Measurements from ENCODE around the gene MYO5A. TPM values are rescaled to one million over a fixed set of nuclear protein-coding genes. Genes with fewer than 3 reads are reported as not detected.
"Not testable (repeated sequence)": the region's sequence is repeated elsewhere in the genome, so short reads cannot be mapped to it uniquely, and the experiment has no call there.

MYO5A gene
- total RNA-seq, 1 donor from 2014 or later = 41.1 TPM

DNA sequence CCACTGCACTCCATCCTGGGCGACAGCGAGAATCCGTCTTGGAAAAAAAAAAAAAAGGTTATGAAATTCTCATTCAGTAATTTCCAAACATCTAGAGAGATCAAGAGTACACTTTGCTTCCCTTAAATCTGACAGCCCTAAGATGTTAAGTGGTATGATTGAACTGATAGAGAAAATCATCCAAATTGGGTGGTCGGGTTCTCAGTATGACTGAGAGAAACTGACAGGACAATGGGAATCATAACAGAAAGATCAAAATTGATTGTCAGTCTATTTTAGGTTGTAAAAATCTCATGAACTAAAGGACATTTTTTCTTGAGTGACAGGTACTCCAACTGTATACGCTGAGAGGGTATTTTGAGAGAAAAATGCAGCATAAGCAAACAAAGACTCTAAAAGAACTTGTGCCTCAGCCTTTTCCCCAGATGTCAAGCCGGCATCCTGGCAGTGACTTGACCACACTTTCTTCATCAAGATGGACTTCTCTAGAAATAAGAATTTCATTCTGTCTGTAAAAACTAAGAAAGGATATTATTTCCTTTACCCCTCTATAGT lies 65.8 kb downstream of the MYO5A start:
- TF ChIP-seq, protein P1, sequence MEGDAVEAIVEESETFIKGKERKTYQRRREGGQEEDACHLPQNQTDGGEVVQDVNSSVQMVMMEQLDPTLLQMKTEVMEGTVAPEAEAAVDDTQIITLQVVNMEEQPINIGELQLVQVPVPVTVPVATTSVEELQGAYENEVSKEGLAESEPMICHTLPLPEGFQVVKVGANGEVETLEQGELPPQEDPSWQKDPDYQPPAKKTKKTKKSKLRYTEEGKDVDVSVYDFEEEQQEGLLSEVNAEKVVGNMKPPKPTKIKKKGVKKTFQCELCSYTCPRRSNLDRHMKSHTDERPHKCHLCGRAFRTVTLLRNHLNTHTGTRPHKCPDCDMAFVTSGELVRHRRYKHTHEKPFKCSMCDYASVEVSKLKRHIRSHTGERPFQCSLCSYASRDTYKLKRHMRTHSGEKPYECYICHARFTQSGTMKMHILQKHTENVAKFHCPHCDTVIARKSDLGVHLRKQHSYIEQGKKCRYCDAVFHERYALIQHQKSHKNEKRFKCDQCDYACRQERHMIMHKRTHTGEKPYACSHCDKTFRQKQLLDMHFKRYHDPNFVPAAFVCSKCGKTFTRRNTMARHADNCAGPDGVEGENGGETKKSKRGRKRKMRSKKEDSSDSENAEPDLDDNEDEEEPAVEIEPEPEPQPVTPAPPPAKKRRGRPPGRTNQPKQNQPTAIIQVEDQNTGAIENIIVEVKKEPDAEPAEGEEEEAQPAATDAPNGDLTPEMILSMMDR (IDR thresholded peaks at IDR 0.05) = no peak
- Mint-ChIP-seq H3K36me3 (ENCODE audit: unreplicated experiment) (peaks cover 7% of the 10 kb centered on the region), H3K27ac (ENCODE audit: unreplicated experiment) (no peak overlapping the region), H3K27me3 (ENCODE audit: unreplicated experiment) (no peaks in the 10 kb centered on the region), H3K9me3 (ENCODE audit: unreplicated experiment) (peaks cover 11% of the 10 kb centered on the region), H3K4me1 (ENCODE audit: unreplicated experiment) (peaks cover 12% of the 10 kb centered on the region), H3K4me3 (ENCODE audit: unreplicated experiment) (no peak overlapping the region)
- DNase-seq (ENCODE audit: extremely low spot score, unreplicated experiment) = no peak

- peaks cover 21% of the 10 kb centered on the region for H3K9me3 Mint-ChIP-seq (ENCODE audit: unreplicated experiment)
- H3K27me3 Mint-ChIP-seq (ENCODE audit: unreplicated experiment); H3K27ac Mint-ChIP-seq (ENCODE audit: unreplicated experiment); H3K4me3 Mint-ChIP-seq (ENCODE audit: unreplicated experiment); DNase-seq (ENCODE audit: extremely low spot score, unreplicated experiment): not testable (repeated sequence)
- peaks cover 25% of the 10 kb centered on the region for H3K4me1 Mint-ChIP-seq (ENCODE audit: unreplicated experiment)
- peaks cover 17% of the 10 kb centered on the region for H3K36me3 Mint-ChIP-seq (ENCODE audit: unreplicated experiment)
Observed at GRCh38 chr15:52459701-52460100, 69.0 kb downstream of the MYO5A start.

DNA sequence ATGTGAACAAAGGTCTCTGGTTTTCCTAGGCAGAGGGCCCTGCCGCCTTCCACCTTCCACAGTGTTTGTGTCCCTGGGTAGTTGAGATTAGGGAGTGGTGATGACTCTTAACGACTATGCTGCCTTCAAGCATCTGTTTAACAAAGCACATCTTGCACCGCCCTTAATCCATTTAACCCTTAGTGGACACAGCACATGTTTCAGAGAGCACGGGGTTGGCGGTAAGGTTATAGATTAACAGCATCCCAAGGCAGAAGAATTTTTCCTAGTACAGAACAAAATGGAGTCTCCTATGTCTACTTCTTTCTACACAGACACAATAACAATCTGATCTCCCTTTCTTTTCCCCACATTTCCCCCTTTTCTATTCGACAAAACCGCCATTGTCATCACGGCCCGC lies 69.4 kb downstream of the MYO5A start:
- not testable (repeated sequence) for H3K27ac Mint-ChIP-seq (ENCODE audit: unreplicated experiment)

DNA sequence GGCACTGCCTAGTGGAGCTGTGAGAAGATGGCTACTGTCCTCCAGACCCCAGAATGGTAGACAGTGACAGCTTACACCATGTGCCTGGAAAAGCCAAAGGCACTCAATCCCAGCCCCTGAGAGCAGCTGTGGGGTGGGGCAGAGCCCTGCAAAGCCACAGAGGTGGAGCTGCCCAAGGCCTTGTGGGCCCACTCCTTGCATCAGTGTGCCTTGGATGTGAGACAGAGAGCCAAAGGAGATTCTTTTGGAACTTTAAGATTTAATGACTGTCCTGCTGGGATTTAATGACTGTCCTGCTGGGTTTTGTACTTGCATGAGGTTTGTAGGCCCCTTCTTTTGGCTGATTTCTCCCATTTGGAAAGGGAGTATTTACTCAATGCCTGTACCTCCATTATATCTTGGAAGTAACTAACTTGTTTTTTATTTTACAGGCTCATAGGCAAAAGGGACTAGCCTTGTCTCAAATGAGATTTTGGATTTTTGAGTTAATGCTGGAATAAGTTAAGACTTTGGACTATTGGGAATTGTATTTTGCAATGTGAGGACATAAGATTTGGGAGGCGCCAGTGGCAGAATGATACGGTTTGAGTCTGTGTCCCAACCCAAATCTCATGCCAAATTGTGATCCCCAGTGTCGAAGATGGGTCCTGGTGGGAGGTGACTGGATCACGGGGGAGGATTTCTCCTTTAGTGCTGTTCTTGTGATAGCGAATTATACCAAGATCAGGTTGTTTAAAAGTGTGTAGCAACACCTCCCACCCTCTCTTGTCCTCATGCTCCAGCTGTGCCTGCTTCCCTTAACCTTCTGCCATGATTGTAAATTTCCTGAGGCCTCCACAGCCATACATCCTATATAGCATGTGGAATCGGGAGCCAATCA lies 80.4 kb downstream of the MYO5A start:
- Mint-ChIP-seq H3K27ac (ENCODE audit: unreplicated experiment) (no peak overlapping the region), H3K36me3 (ENCODE audit: unreplicated experiment) (no peaks in the 10 kb centered on the region), H3K27me3 (ENCODE audit: unreplicated experiment) (no peaks in the 10 kb centered on the region), H3K9me3 (ENCODE audit: unreplicated experiment) (no peaks in the 10 kb centered on the region), H3K4me3 (ENCODE audit: unreplicated experiment) (no peak overlapping the region), H3K4me1 (ENCODE audit: unreplicated experiment) (peaks cover 2% of the 10 kb centered on the region)
- DNase-seq (ENCODE audit: extremely low spot score, unreplicated experiment) = no peak
- TF ChIP-seq, protein P1 (IDR thresholded peaks at IDR 0.05) = no peak

More for the DNA sequence above, 69.4 kb downstream of the MYO5A start:
- not testable (repeated sequence) for DNase-seq (ENCODE audit: extremely low spot score, unreplicated experiment); H3K27me3 Mint-ChIP-seq (ENCODE audit: unreplicated experiment); H3K4me3 Mint-ChIP-seq (ENCODE audit: unreplicated experiment)
- H3K36me3 Mint-ChIP-seq (ENCODE audit: unreplicated experiment) = peaks cover 20% of the 10 kb centered on the region
- H3K9me3 Mint-ChIP-seq (ENCODE audit: unreplicated experiment) = peaks cover 24% of the 10 kb centered on the region
- H3K4me1 Mint-ChIP-seq (ENCODE audit: unreplicated experiment) = peaks cover 23% of the 10 kb centered on the region

DNA sequence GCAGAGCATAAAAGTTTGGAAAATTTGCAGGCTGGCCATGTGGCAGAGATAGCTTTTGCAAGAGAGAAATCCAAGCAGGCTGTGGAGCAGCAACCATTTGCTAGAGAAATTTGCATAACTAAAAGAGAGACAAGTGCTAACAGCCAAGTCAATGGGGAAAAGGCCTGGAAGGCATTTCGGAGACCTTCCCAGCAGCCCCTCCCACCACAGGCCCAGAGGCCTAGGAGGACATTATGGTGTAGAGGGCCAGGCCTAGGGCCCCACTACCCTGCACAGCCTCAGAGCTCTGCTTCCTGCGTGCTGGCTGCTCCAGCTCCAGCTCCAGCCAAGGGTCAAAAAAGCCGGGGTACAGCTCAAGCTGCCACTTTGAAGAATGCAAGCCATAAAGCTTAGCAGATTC lies 82.7 kb downstream of the MYO5A start:
- peaks cover 12% of the 10 kb centered on the region for H3K4me1 Mint-ChIP-seq (ENCODE audit: unreplicated experiment)
- no peak for DNase-seq (ENCODE audit: extremely low spot score, unreplicated experiment)
- H3K27ac Mint-ChIP-seq (ENCODE audit: unreplicated experiment) = no peak overlapping the region
- H3K27me3 Mint-ChIP-seq (ENCODE audit: unreplicated experiment) = no peaks in the 10 kb centered on the region
- H3K4me3 Mint-ChIP-seq (ENCODE audit: unreplicated experiment) = no peak overlapping the region
- TF ChIP-seq, protein P1 (IDR thresholded peaks at IDR 0.05) = no peak
- H3K36me3 Mint-ChIP-seq (ENCODE audit: unreplicated experiment) = no peaks in the 10 kb centered on the region
- H3K9me3 Mint-ChIP-seq (ENCODE audit: unreplicated experiment) = no peaks in the 10 kb centered on the region

DNA sequence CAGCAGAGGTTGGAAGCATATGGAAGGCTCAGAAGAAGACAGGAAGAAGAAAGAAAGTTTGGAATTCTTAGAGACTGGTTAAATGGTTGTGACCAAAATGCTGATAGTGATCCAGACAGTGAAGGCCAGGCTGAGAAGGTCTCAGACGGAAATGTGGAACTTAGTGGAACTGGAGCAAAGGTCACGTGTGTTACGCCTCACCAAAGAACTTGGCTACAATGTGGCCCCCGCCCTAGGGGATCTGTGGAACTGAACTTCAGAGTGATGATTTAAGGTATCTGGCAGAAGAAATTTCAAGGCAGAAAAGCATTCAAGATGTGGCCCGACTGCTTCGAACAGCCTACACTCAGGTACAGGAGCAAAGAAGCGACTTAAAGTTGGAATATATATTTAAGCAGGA lies 83.1 kb downstream of the MYO5A start:
- TF ChIP-seq, protein P1 (IDR thresholded peaks at IDR 0.05) = no peak
- no peak overlapping the region for H3K4me3 Mint-ChIP-seq (ENCODE audit: unreplicated experiment)
- H3K4me1 Mint-ChIP-seq (ENCODE audit: unreplicated experiment) = peaks cover 13% of the 10 kb centered on the region
- H3K27me3 Mint-ChIP-seq (ENCODE audit: unreplicated experiment) = no peaks in the 10 kb centered on the region
- no peak for DNase-seq (ENCODE audit: extremely low spot score, unreplicated experiment)
- H3K36me3 Mint-ChIP-seq (ENCODE audit: unreplicated experiment) = no peaks in the 10 kb centered on the region
- no peak overlapping the region for H3K27ac Mint-ChIP-seq (ENCODE audit: unreplicated experiment)
- H3K9me3 Mint-ChIP-seq (ENCODE audit: unreplicated experiment) = no peaks in the 10 kb centered on the region

GRCh38 chr15:52443205-52443604 lies 85.5 kb downstream of the MYO5A start:
- not testable (repeated sequence) for H3K27ac Mint-ChIP-seq (ENCODE audit: unreplicated experiment); H3K9me3 Mint-ChIP-seq (ENCODE audit: unreplicated experiment); H3K36me3 Mint-ChIP-seq (ENCODE audit: unreplicated experiment); DNase-seq (ENCODE audit: extremely low spot score, unreplicated experiment); H3K27me3 Mint-ChIP-seq (ENCODE audit: unreplicated experiment); H3K4me3 Mint-ChIP-seq (ENCODE audit: unreplicated experiment)
- peaks cover 16% of the 10 kb centered on the region for H3K4me1 Mint-ChIP-seq (ENCODE audit: unreplicated experiment)

Measured in osteocyte (in vitro differentiated cells).